ENCODE data around the gene BTN3A1.

The BTN3A1 gene

DNA sequence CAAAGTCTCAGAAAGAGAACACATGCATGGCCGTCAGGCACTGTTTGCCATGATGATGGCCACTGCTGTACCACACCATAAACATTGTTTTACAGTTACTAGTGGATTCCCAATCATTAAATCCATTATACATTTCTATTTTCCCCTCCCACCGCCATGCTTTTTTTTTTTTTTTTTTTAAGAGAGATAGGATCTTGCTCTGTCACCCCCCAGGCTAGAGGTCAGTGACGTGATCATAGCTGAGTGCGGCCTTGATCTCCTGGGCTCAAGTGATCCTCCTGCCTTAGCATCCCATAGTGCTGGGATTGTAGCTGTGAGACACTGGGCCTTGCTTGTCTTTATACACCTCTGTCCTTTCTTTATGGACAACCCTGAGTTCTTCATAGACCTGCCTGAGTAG, 33.9 kb downstream of the BTN3A1 start:
- Histone ChIP-seq H4K20me1 (ENCODE audit: insufficient read depth, low read length) (no peaks in the 10 kb centered on the region), H2AFZ (ENCODE audit: low read depth, low read length) (no peak overlapping the region), H3K9ac (ENCODE audit: low read length) (no peak overlapping the region), H3K4me2 (ENCODE audit: low read length) (no peak overlapping the region), H3K9me3 (ENCODE audit: insufficient read depth, low read length) (no peaks in the 10 kb centered on the region), H3K27ac (ENCODE audit: low read length) (no peak overlapping the region), H3K27me3 (ENCODE audit: low read depth, low read length) (no peaks in the 10 kb centered on the region), H3K4me1 (ENCODE audit: low read length) (peaks cover 7% of the 10 kb centered on the region), H3K36me3 (replicated peaks; ENCODE audit: low read depth, low read length) (no peaks in the 10 kb centered on the region), H3K4me3 (ENCODE audit: low read length) (no peak overlapping the region), H3K79me2 (ENCODE audit: low read length) (peaks cover 4% of the 10 kb centered on the region; the same call in 1 of the 2 replicates)
- TF ChIP-seq EZH2phosphoT487 (IDR thresholded peaks at IDR 0.05; ENCODE audit: low read depth) = no peak
- TF ChIP-seq, protein P1, sequence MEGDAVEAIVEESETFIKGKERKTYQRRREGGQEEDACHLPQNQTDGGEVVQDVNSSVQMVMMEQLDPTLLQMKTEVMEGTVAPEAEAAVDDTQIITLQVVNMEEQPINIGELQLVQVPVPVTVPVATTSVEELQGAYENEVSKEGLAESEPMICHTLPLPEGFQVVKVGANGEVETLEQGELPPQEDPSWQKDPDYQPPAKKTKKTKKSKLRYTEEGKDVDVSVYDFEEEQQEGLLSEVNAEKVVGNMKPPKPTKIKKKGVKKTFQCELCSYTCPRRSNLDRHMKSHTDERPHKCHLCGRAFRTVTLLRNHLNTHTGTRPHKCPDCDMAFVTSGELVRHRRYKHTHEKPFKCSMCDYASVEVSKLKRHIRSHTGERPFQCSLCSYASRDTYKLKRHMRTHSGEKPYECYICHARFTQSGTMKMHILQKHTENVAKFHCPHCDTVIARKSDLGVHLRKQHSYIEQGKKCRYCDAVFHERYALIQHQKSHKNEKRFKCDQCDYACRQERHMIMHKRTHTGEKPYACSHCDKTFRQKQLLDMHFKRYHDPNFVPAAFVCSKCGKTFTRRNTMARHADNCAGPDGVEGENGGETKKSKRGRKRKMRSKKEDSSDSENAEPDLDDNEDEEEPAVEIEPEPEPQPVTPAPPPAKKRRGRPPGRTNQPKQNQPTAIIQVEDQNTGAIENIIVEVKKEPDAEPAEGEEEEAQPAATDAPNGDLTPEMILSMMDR (IDR thresholded peaks at IDR 0.05; ENCODE audit: low read depth, low read length) = no peak

DNA sequence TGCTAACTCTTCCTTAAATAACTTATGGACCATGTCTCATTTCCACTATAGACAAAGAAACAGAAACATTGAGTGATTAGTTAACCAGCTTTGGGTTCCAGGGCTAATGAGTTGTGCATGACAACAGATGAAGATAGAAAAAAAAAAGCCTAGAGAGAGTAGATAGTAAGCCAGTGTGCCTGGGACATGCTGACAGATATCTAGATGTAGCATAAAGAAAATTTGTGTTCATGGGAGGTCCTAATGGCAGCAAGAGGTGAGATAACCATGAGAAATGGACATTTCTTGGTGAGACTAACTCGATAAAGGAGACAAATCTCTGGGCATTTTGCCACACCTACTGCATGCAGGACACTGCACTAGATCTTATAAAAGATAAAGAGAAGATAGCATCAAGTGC, 35.5 kb downstream of the BTN3A1 start:
- Histone ChIP-seq H3K4me3 (ENCODE audit: low read length) (no peak overlapping the region), H3K4me1 (ENCODE audit: low read length) (peaks cover 14% of the 10 kb centered on the region), H4K20me1 (ENCODE audit: insufficient read depth, low read length) (no peaks in the 10 kb centered on the region), H2AFZ (ENCODE audit: low read depth, low read length) (no peak overlapping the region), H3K4me2 (ENCODE audit: low read length) (no peak overlapping the region), H3K9ac (ENCODE audit: low read length) (no peak overlapping the region), H3K36me3 (replicated peaks; ENCODE audit: low read depth, low read length) (no peaks in the 10 kb centered on the region), H3K27ac (ENCODE audit: low read length) (no peak overlapping the region), H3K27me3 (ENCODE audit: low read depth, low read length) (no peaks in the 10 kb centered on the region), H3K79me2 (ENCODE audit: low read length) (peaks cover 4% of the 10 kb centered on the region), H3K9me3 (ENCODE audit: insufficient read depth, low read length) (no peaks in the 10 kb centered on the region)
- TF ChIP-seq, protein P1 (IDR thresholded peaks at IDR 0.05; ENCODE audit: low read depth, low read length) = no peak
- no peak for TF ChIP-seq EZH2phosphoT487 (IDR thresholded peaks at IDR 0.05; ENCODE audit: low read depth)

DNA sequence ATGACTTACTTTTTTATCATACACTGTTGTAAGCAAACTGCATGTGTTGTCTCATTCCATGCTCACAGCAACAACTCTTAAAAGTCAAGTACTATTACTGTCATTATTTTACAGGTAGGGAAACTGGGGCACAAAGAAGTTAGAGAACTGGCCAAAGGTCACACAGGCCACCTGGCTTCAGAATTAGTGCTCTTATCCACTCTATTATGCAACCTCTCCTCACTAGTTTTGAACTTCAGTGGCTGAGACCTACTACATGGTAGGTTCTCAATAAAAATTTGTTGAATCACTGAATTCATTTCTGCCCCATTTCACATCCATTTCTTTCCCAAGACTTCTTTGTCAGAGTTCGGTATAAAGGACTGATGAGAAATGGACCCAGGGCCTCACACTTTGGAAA, 35.9 kb downstream of the BTN3A1 start:
- H3K9ac ChIP-seq (ENCODE audit: low read length) = no peak overlapping the region
- peaks cover 14% of the 10 kb centered on the region for H3K4me1 ChIP-seq (ENCODE audit: low read length)
- no peaks in the 10 kb centered on the region for H3K27me3 ChIP-seq (ENCODE audit: low read depth, low read length)
- H4K20me1 ChIP-seq (ENCODE audit: insufficient read depth, low read length) = no peaks in the 10 kb centered on the region
- H3K79me2 ChIP-seq (ENCODE audit: low read length) = peaks cover 4% of the 10 kb centered on the region
- H3K4me3 ChIP-seq (ENCODE audit: low read length) = no peak overlapping the region
- H3K4me2 ChIP-seq (ENCODE audit: low read length) = no peak overlapping the region
- no peaks in the 10 kb centered on the region for H3K9me3 ChIP-seq (ENCODE audit: insufficient read depth, low read length)
- no peak overlapping the region for H3K27ac ChIP-seq (ENCODE audit: low read length)
- no peak for TF ChIP-seq EZH2phosphoT487 (IDR thresholded peaks at IDR 0.05; ENCODE audit: low read depth)
- TF ChIP-seq, protein P1 (IDR thresholded peaks at IDR 0.05; ENCODE audit: low read depth, low read length) = no peak
- H3K36me3 ChIP-seq (replicated peaks; ENCODE audit: low read depth, low read length) = no peaks in the 10 kb centered on the region
- no peak overlapping the region for H2AFZ ChIP-seq (ENCODE audit: low read depth, low read length)

DNA sequence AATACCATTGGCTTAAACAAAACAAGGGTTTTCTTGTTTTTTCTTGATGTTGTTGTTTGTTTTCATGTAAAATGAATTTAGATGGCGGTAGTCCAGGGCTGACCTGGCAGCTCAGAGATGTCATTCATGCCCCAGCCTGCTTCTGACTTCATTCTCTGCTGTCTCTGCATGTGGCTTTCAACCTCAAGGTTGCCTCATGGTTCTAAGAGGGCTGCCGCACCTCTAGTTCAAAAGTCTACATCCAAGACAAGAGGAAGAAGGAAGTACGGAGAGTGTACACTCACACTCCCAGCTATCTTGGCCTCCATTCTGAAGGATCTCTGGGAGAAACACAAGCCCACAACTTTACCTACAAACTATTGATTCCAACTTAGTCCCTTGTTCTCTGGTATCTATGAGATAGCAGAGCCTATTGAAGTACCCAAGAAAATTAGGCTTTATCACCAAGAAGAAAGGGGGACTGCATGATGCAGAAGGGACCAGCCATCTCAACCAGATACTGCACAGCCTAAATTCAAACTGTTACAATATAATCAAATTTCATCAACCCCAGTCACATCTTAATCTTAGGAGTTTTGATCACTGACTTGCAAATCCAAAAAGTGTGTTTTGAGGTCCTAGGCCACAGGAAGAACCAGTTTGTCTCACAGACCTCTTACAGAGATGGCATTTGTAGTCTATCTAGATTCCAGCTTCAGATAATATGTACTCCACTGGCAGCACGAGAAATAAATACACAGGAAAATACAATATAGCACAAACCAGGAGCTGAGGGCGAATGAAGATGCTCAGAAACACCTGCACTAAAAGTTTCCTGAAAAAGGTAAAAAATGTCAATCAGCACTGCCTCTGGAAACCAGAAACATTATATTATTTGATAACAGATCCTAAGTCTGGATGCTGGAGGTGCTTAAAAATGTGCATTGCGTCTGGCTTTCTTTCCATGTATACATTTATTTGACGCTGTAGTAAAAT, 37.4 kb downstream of the BTN3A1 start:
- H3K27me3 ChIP-seq (ENCODE audit: low read depth, low read length) = no peaks in the 10 kb centered on the region
- H3K9ac ChIP-seq (ENCODE audit: low read length) = peak overlapping the region; percentile 91
- H3K4me3 ChIP-seq (ENCODE audit: low read length) = peak overlapping the region; percentile 98
- no peaks in the 10 kb centered on the region for H4K20me1 ChIP-seq (ENCODE audit: insufficient read depth, low read length)
- peak overlapping the region; percentile 98 for H2AFZ ChIP-seq (ENCODE audit: low read depth, low read length)
- H3K4me1 ChIP-seq (ENCODE audit: low read length) = peaks cover 14% of the 10 kb centered on the region
- no peaks in the 10 kb centered on the region for H3K36me3 ChIP-seq (replicated peaks; ENCODE audit: low read depth, low read length)
- peak overlapping the region; percentile 70 for H3K27ac ChIP-seq (ENCODE audit: low read length)
- H3K9me3 ChIP-seq (ENCODE audit: insufficient read depth, low read length) = no peaks in the 10 kb centered on the region
- no peak for TF ChIP-seq EZH2phosphoT487 (IDR thresholded peaks at IDR 0.05; ENCODE audit: low read depth)
- TF ChIP-seq, protein P1 (IDR thresholded peaks at IDR 0.05; ENCODE audit: low read depth, low read length) = no peak
- H3K79me2 ChIP-seq (ENCODE audit: low read length) = peaks cover 4% of the 10 kb centered on the region
- H3K4me2 ChIP-seq (ENCODE audit: low read length) = peak overlapping the region; percentile 89
